ENCODE measurements around the gene EML2. TPM values are rescaled to one million over a fixed set of nuclear protein-coding genes. Genes with fewer than 3 reads are reported as not detected.
A peak's percentile ranks its signal among the peaks of the same experiment; 100 is the strongest.

Gene EML2
- total and polyA plus RNA-seq, 10 of the 15 experiments (the other 5 are each of a cell fraction or from before 2014, with no cell fraction given) = 1.6 to 64.0 (median 27.5) TPM

- RAD21 ChIA-PET (ENCODE audit: unreplicated experiment) = interaction anchor here (1.2 to 4.0 kb wide), 7 partner anchors 10 to 232 kb away, joined by 3 to 47 read pairs (median 5); partner anchors contain the start of genes QPCTL, SIX5 and SNRPD2
- peaks cover 3 to 6% of the 10 kb centered on the region in 2 experiments; a peak in 3 of 4 replicates for H3K36me3 ChIP-seq (ENCODE audit: control insufficient read depth in 2 of 2, insufficient read depth in 2 of 2, low read length in 1 of 2)
- POLR2A ChIA-PET = interaction anchor here (0.6 to 3.8 kb wide), 11 partner anchors 9 to 202 kb away, joined by 3 to 27 read pairs (median 3); partner anchors contain the start of genes QPCTL, SIX5 and SNRPD2
- WGBS (ENCODE audit: insufficient coverage, insufficient replicate concordance, low lambda C conversion rate, missing lambda C conversion rate) = 31% methylated on average over 24 of the region's 42 CpGs
- peak overlapping the region; percentile 37; the same call in 1 of the 2 replicates for H3K27ac ChIP-seq (ENCODE audit: control insufficient read depth, insufficient read depth)
- DNase-seq (ENCODE audit: low read depth, low spot score) (peak; percentile 62), ATAC-seq (peak; percentile 66), FAIRE-seq (peak; percentile 75)
- H4K20me1 ChIP-seq (ENCODE audit: control insufficient read depth, insufficient read depth) = no peaks in the 10 kb centered on the region; the same call in 1 of the 2 replicates
- H3K9me3 ChIP-seq (replicated peaks; ENCODE audit: control insufficient read depth, insufficient read depth, low read length) = no peaks in the 10 kb centered on the region
- H2AFZ ChIP-seq (ENCODE audit: control insufficient read depth, low read depth, low read length) = peak overlapping the region; percentile 12; the same call in 1 of the 2 replicates
- H3K4me2 ChIP-seq (ENCODE audit: control insufficient read depth, insufficient read depth) = peak overlapping the region; percentile 94
- intact Hi-C loops (cut with micrococcal nuclease; ENCODE audit: unreplicated experiment) (no loop called here), in situ Hi-C loops (cut with MboI) (no loop called here)
- H3K9ac ChIP-seq (ENCODE audit: control insufficient read depth, insufficient read depth, low read length) = peak overlapping the region; percentile 30; the same call in 1 of the 2 replicates
- SMC1A ChIA-PET (ENCODE audit: uncharacterized antibody, unreplicated experiment) = interaction anchor here (0.9 to 3.2 kb wide), 4 partner anchors 10 to 29 kb away, joined by 4 to 13 read pairs (median 6); partner anchors contain the start of genes QPCTL and SNRPD2
- peaks cover 20% of the 10 kb centered on the region for H3K79me2 ChIP-seq (ENCODE audit: control insufficient read depth, insufficient read depth, low read length)
- peak overlapping the region; percentile 94 for H3K4me3 ChIP-seq
- no TSS peak for BruUV-seq (replicated peaks)
- no peaks in the 10 kb centered on the region for H3K27me3 ChIP-seq (replicated peaks in 1 of 2; ENCODE audit: control insufficient read depth in 2 of 2, insufficient read depth in 2 of 2, low read length in 1 of 2)
- CTCF ChIA-PET = interaction anchor here (0.6 to 3.1 kb wide), 7 partner anchors 10 to 232 kb away, joined by 3 to 21 read pairs (median 5); partner anchors contain the start of genes QPCTL and SNRPD2
- H3K4me1 ChIP-seq (ENCODE audit: control insufficient read depth, insufficient read depth, low read length) = peaks cover 9% of the 10 kb centered on the region
- TF ChIP-seq SP1 (IDR thresholded peaks at IDR 0.05; ENCODE audit: low read depth, low read length) = peak; percentile 30
- TF ChIP-seq LARP7 (IDR thresholded peaks at IDR 0.05) = peak; percentile 54; the same call in 1 of the 2 replicates
- peak; percentile 84 for TF ChIP-seq HDGF (IDR thresholded peaks at IDR 0.05)
- 0 out of 2 replicates have a peak, but pooled peaks have one; percentile 37 for TF ChIP-seq GATAD2B (conservative IDR thresholded peaks at IDR 0.05; ENCODE audit: low read depth)
- no peak for TF ChIP-seq MEF2B (IDR thresholded peaks at IDR 0.05; ENCODE audit: partially characterized antibody, poor library complexity, severe bottlenecking)
- TF ChIP-seq HCFC1 (IDR thresholded peaks at IDR 0.05; ENCODE audit: low read length) = no peak; the same call in 1 of the 2 replicates
- TF ChIP-seq NR2F1 (conservative IDR thresholded peaks at IDR 0.05) = no peak
- peak; percentile 26; the same call in 1 of the 2 replicates for TF ChIP-seq SMARCA5 (IDR thresholded peaks at IDR 0.05)
Observed at GRCh38 chr19:45670670-45671453, 31.7 kb upstream of the EML2 start.

Data from GM12878 (cell line).